ENCODE measurements around the gene ZFAND3.

DNA sequence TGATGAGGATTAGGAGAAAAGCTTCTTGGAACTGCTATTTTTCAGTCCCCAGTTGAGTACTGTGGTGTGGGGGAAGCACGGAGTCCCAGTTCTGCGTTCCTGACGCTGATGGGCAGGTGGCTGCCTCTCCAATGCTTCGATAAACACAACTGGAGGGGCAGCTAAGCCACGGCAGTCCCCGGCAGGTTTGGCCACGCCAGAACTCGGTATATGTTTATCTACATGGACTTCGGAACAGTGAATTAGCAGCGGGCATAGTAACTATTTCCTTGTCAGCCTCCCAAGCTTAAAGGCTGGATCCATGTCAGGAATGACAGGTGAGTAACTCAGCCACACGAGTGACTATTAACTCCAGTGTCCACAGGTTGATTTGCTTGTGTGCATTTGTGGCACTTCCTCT, 354.4 kb downstream of the ZFAND3 start:
- TF ChIP-seq, protein P1, sequence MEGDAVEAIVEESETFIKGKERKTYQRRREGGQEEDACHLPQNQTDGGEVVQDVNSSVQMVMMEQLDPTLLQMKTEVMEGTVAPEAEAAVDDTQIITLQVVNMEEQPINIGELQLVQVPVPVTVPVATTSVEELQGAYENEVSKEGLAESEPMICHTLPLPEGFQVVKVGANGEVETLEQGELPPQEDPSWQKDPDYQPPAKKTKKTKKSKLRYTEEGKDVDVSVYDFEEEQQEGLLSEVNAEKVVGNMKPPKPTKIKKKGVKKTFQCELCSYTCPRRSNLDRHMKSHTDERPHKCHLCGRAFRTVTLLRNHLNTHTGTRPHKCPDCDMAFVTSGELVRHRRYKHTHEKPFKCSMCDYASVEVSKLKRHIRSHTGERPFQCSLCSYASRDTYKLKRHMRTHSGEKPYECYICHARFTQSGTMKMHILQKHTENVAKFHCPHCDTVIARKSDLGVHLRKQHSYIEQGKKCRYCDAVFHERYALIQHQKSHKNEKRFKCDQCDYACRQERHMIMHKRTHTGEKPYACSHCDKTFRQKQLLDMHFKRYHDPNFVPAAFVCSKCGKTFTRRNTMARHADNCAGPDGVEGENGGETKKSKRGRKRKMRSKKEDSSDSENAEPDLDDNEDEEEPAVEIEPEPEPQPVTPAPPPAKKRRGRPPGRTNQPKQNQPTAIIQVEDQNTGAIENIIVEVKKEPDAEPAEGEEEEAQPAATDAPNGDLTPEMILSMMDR (IDR thresholded peaks at IDR 0.05), result no peak
- TF ChIP-seq ZFX (IDR thresholded peaks at IDR 0.05; ENCODE audit: borderline replicate concordance), result no peak
